Peyer's patch (tissue), 4 donors: ENCODE data around the gene ZCCHC10. TPM values are rescaled to one million over a fixed set of nuclear protein-coding genes. Genes with fewer than 3 reads are reported as not detected.
A peak's percentile ranks its signal among the peaks of the same experiment; 100 is the strongest.
"Not testable (repeated sequence)": the region's sequence is repeated elsewhere in the genome, so short reads cannot be mapped to it uniquely, and the experiment has no call there.

ENCODE experiments used
- DNase-seq, 3 donors: peaks; one replicate each; pipeline ENCODE4 v3.0.0-alpha.2; 2017 to 2019
- H3K27ac ChIP-seq, 4 donors: fragments of 200-600 bp; sonication (generic); one replicate each; pipeline ENCODE4 v1.5.1; 2016 to 2019
- H3K27me3 ChIP-seq, 2 donors: fragments of 200-600 bp; sonication (generic); one replicate each; pipeline ENCODE4 v1.5.1; 2019
- H3K36me3 ChIP-seq, 3 donors: fragments of 200-600 bp; sonication (generic); one replicate each; pipeline ENCODE4 v1.5.1; 2016 to 2019
- H3K4me1 ChIP-seq, 4 donors: fragments of 200-600 bp; sonication (generic); one replicate each; pipeline ENCODE4 v1.5.1; 2016 to 2019
- H3K4me3 ChIP-seq, 4 donors: fragments of 200-600 bp; sonication (generic); 1 replicate in 3 of 4; 2 replicates in 1 of 4; pipeline ENCODE4 v1.5.1; 2016 to 2019; ENCODE audit warnings: mild to moderate bottlenecking in 1 of 4
- H3K9me3 ChIP-seq, 4 donors: fragments of 200-600 bp; sonication (generic); one replicate each; pipeline ENCODE4 v1.5.1; 2016 to 2019; ENCODE audit warnings: mild to moderate bottlenecking in 1 of 4
- CTCF ChIP-seq, 6 experiments: fragments of 450-650 bp in 4 of 6; fragments of 200-600 bp in 2 of 6; sonication (generic) in 1 of 6; IDR thresholded peaks; one replicate each; pipeline ENCODE4 v1.5.1; 2017 to 2019; ENCODE audit warnings: antibody characterized with exemption in 6 of 6, mild to moderate bottlenecking in 3 of 6, moderate library complexity in 1 of 6
- POLR2A ChIP-seq, 2 donors: fragments of 450-650 bp; IDR thresholded peaks; one replicate each; pipeline ENCODE4 v1.5.1; 2017; ENCODE audit warnings: antibody characterized with exemption in 2 of 2, mild to moderate bottlenecking in 2 of 2, moderate library complexity in 2 of 2
- total RNA-seq, 4 donors: library from RNA; depleted of rRNA; stranded (reverse); fragments of >200 nt; gene quantifications; one replicate each; pipeline ENCODE4 v1.1.0, GENCODE V29; 2016

ZCCHC10 gene
- total RNA-seq, 4 donors from 2014 or later: 8.3 to 22.0 (median 21.7) TPM

- no peaks in the 10 kb centered on the region for H3K9me3 ChIP-seq
- H3K27ac ChIP-seq: no peak overlapping the region
- H3K4me1 ChIP-seq: no peaks in the 10 kb centered on the region
- H3K36me3 ChIP-seq: no peaks in the 10 kb centered on the region
- DNase-seq: no peak
- TF ChIP-seq POLR2A (IDR thresholded peaks at IDR 0.05): no peak
- TF ChIP-seq CTCF (IDR thresholded peaks at IDR 0.05): no peak
- H3K27me3 ChIP-seq: no peaks in the 10 kb centered on the region
- no peak overlapping the region for H3K4me3 ChIP-seq
These were observed 46.9 kb downstream of the ZCCHC10 start for GRCh38 chr5:132979367-132979940.

GRCh38 chr5:132976852-132977251 is 49.5 kb downstream of the ZCCHC10 start:
- no peak overlapping the region for H3K27ac ChIP-seq
- no peak for DNase-seq
- no peaks in the 10 kb centered on the region for H3K36me3 ChIP-seq
- H3K4me3 ChIP-seq: no peak overlapping the region
- TF ChIP-seq POLR2A (IDR thresholded peaks at IDR 0.05) (no peak), CTCF (IDR thresholded peaks at IDR 0.05) (no peak)
- H3K27me3 ChIP-seq: no peaks in the 10 kb centered on the region
- H3K9me3 ChIP-seq: no peaks in the 10 kb centered on the region
- H3K4me1 ChIP-seq: no peaks in the 10 kb centered on the region

- not testable (repeated sequence) for H3K27me3 ChIP-seq, H3K27ac ChIP-seq, DNase-seq, H3K4me3 ChIP-seq, H3K36me3 ChIP-seq, H3K9me3 ChIP-seq, H3K4me1 ChIP-seq
These were observed 53.9 kb downstream of the ZCCHC10 start for GRCh38 chr5:132972436-132972828.

GRCh38 chr5:132971483-132972435 is 54.6 kb downstream of the ZCCHC10 start:
- peak in 1 of 3 donors; percentile 29 for DNase-seq
- TF ChIP-seq POLR2A (IDR thresholded peaks at IDR 0.05) (no peak), CTCF (IDR thresholded peaks at IDR 0.05) (no peak)
- Histone ChIP-seq H3K4me3 (no peak overlapping the region), H3K9me3 (no peaks in the 10 kb centered on the region), H3K27ac (no peak overlapping the region), H3K4me1 (no peaks in the 10 kb centered on the region), H3K27me3 (no peaks in the 10 kb centered on the region), H3K36me3 (no peaks in the 10 kb centered on the region)

- no peak for DNase-seq
- Histone ChIP-seq H3K4me3 (no peak overlapping the region), H3K4me1 (peaks cover 0 to 15% (median 4%) of the 10 kb centered on the region in 4 donors), H3K27ac (no peak overlapping the region), H3K9me3 (no peaks in the 10 kb centered on the region), H3K36me3 (no peaks in the 10 kb centered on the region), H3K27me3 (no peaks in the 10 kb centered on the region)
- TF ChIP-seq CTCF (IDR thresholded peaks at IDR 0.05) (no peak), POLR2A (IDR thresholded peaks at IDR 0.05) (no peak)
These were observed 61.2 kb downstream of the ZCCHC10 start for GRCh38 chr5:132965120-132965519.
